ENCODE measurements around the gene FGF4.

The FGF4 gene

GRCh38 chr11:69775163-69775755, at the start of gene FGF4:
TSS of gene FGF4 (minus strand) at chr11:69775341. CDS start at chr11:69775084, 257 bp downstream.
- H3K4me3 Mint-ChIP-seq = no peak within 1 kb of the TSS
- DNase-seq (ENCODE audit: low spot score in 2 of 2) (no peak), ATAC-seq (replicated peaks; ENCODE audit: extremely low read depth, poor library complexity, severe bottlenecking) (no peak)
- no peak within 1 kb of the TSS for H3K27ac Mint-ChIP-seq (ENCODE audit: low read depth)
- no peaks in the 10 kb centered on the region for H3K36me3 Mint-ChIP-seq (ENCODE audit: insufficient read depth)
- H3K27me3 Mint-ChIP-seq = peaks cover 40% of the 10 kb centered on the region
- peaks cover 5% of the 10 kb centered on the region for H3K4me1 Mint-ChIP-seq
- H3K9me3 Mint-ChIP-seq = no peaks in the 10 kb centered on the region

- Mint-ChIP-seq H3K9me3 (no peaks in the 10 kb centered on the region), H3K36me3 (ENCODE audit: insufficient read depth) (no peaks in the 10 kb centered on the region), H3K4me1 (no peaks in the 10 kb centered on the region), H3K27me3 (peaks cover 56% of the 10 kb centered on the region), H3K4me3 (no peak overlapping the region), H3K27ac (ENCODE audit: low read depth) (no peak overlapping the region)
- DNase-seq (ENCODE audit: low spot score in 2 of 2) = no peak
- no peak for ATAC-seq (replicated peaks; ENCODE audit: extremely low read depth, poor library complexity, severe bottlenecking)
These were observed 48.6 kb upstream of the FGF4 start for GRCh38 chr11:69823641-69824265.

- Mint-ChIP-seq H3K4me3 (no peak overlapping the region), H3K27me3 (peaks cover 56% of the 10 kb centered on the region), H3K4me1 (no peaks in the 10 kb centered on the region), H3K9me3 (no peaks in the 10 kb centered on the region), H3K27ac (ENCODE audit: low read depth) (no peak overlapping the region), H3K36me3 (ENCODE audit: insufficient read depth) (no peaks in the 10 kb centered on the region)
- ATAC-seq (replicated peaks; ENCODE audit: extremely low read depth, poor library complexity, severe bottlenecking) (no peak), DNase-seq (ENCODE audit: low spot score in 2 of 2) (no peak)
These were observed 47.7 kb upstream of the FGF4 start for GRCh38 chr11:69822676-69823494.

- no peaks in the 10 kb centered on the region for H3K4me1 Mint-ChIP-seq
- H3K36me3 Mint-ChIP-seq (ENCODE audit: insufficient read depth) = no peaks in the 10 kb centered on the region
- no peak for ATAC-seq (replicated peaks; ENCODE audit: extremely low read depth, poor library complexity, severe bottlenecking)
- DNase-seq (ENCODE audit: low spot score in 2 of 2) = no peak
- no peaks in the 10 kb centered on the region for H3K9me3 Mint-ChIP-seq
- H3K27ac Mint-ChIP-seq (ENCODE audit: low read depth) = no peak overlapping the region
- H3K4me3 Mint-ChIP-seq = no peak overlapping the region
- H3K27me3 Mint-ChIP-seq = peaks cover 57% of the 10 kb centered on the region
These were observed 46.4 kb upstream of the FGF4 start for GRCh38 chr11:69821511-69822040.

- no peaks in the 10 kb centered on the region for H3K4me1 Mint-ChIP-seq
- no peaks in the 10 kb centered on the region for H3K9me3 Mint-ChIP-seq
- peaks cover 69% of the 10 kb centered on the region for H3K27me3 Mint-ChIP-seq
- no peak overlapping the region for H3K27ac Mint-ChIP-seq (ENCODE audit: low read depth)
- ATAC-seq (replicated peaks; ENCODE audit: extremely low read depth, poor library complexity, severe bottlenecking) (no peak), DNase-seq (ENCODE audit: low spot score in 2 of 2) (no peak)
- no peak overlapping the region for H3K4me3 Mint-ChIP-seq
- no peaks in the 10 kb centered on the region for H3K36me3 Mint-ChIP-seq (ENCODE audit: insufficient read depth)
These were observed 45.3 kb upstream of the FGF4 start for GRCh38 chr11:69820441-69820840.

- Mint-ChIP-seq H3K27ac (ENCODE audit: low read depth) (no peak overlapping the region), H3K27me3 (peaks cover 71% of the 10 kb centered on the region), H3K9me3 (no peaks in the 10 kb centered on the region), H3K4me3 (no peak overlapping the region), H3K36me3 (ENCODE audit: insufficient read depth) (no peaks in the 10 kb centered on the region), H3K4me1 (no peaks in the 10 kb centered on the region)
- DNase-seq (ENCODE audit: low spot score in 2 of 2) (no peak), ATAC-seq (replicated peaks; ENCODE audit: extremely low read depth, poor library complexity, severe bottlenecking) (no peak)
These were observed 44.5 kb upstream of the FGF4 start for GRCh38 chr11:69819541-69820070.

- Mint-ChIP-seq H3K27ac (ENCODE audit: low read depth) (no peak within 1 kb of the TSS), H3K4me1 (no peaks in the 10 kb centered on the region), H3K36me3 (ENCODE audit: insufficient read depth) (no peaks in the 10 kb centered on the region), H3K27me3 (peaks cover 70% of the 10 kb centered on the region), H3K4me3 (no peak within 1 kb of the TSS), H3K9me3 (no peaks in the 10 kb centered on the region)
- ATAC-seq (replicated peaks; ENCODE audit: extremely low read depth, poor library complexity, severe bottlenecking) (no peak), DNase-seq (ENCODE audit: low spot score in 2 of 2) (no peak)
These were observed 43.7 kb upstream of the FGF4 start, which contains the start of gene FGF3 for GRCh38 chr11:69818603-69819441. TSS of gene FGF3 (minus strand) at chr11:69819416. CDS start at chr11:69818933, 483 bp downstream.

GRCh38 chr11:69818231-69818602, 43.1 kb upstream of the FGF4 start:
- H3K36me3 Mint-ChIP-seq (ENCODE audit: insufficient read depth) = no peaks in the 10 kb centered on the region
- H3K27ac Mint-ChIP-seq (ENCODE audit: low read depth) = no peak overlapping the region
- no peak for DNase-seq (ENCODE audit: low spot score in 2 of 2)
- H3K9me3 Mint-ChIP-seq = no peaks in the 10 kb centered on the region
- no peak overlapping the region for H3K4me3 Mint-ChIP-seq
- no peaks in the 10 kb centered on the region for H3K4me1 Mint-ChIP-seq
- peaks cover 70% of the 10 kb centered on the region for H3K27me3 Mint-ChIP-seq
- no peak for ATAC-seq (replicated peaks; ENCODE audit: extremely low read depth, poor library complexity, severe bottlenecking)

GRCh38 chr11:69817265-69818230, 42.4 kb upstream of the FGF4 start:
- no peak overlapping the region for H3K27ac Mint-ChIP-seq (ENCODE audit: low read depth)
- H3K4me3 Mint-ChIP-seq = no peak overlapping the region
- H3K4me1 Mint-ChIP-seq = no peaks in the 10 kb centered on the region
- peaks cover 70% of the 10 kb centered on the region for H3K27me3 Mint-ChIP-seq
- ATAC-seq (replicated peaks; ENCODE audit: extremely low read depth, poor library complexity, severe bottlenecking) = no peak
- no peaks in the 10 kb centered on the region for H3K9me3 Mint-ChIP-seq
- no peaks in the 10 kb centered on the region for H3K36me3 Mint-ChIP-seq (ENCODE audit: insufficient read depth)
- no peak for DNase-seq (ENCODE audit: low spot score in 2 of 2)

GRCh38 chr11:69816671-69817070, 41.5 kb upstream of the FGF4 start:
- H3K36me3 Mint-ChIP-seq (ENCODE audit: insufficient read depth) = no peaks in the 10 kb centered on the region
- H3K27ac Mint-ChIP-seq (ENCODE audit: low read depth) = no peak overlapping the region
- ATAC-seq (replicated peaks; ENCODE audit: extremely low read depth, poor library complexity, severe bottlenecking) (no peak), DNase-seq (ENCODE audit: low spot score in 2 of 2) (no peak)
- no peak overlapping the region for H3K4me3 Mint-ChIP-seq
- no peaks in the 10 kb centered on the region for H3K4me1 Mint-ChIP-seq
- H3K27me3 Mint-ChIP-seq = peaks cover 63% of the 10 kb centered on the region
- H3K9me3 Mint-ChIP-seq = no peaks in the 10 kb centered on the region

GRCh38 chr11:69815973-69816372, 40.8 kb upstream of the FGF4 start:
- H3K36me3 Mint-ChIP-seq (ENCODE audit: insufficient read depth) = no peaks in the 10 kb centered on the region
- DNase-seq (ENCODE audit: low spot score in 2 of 2) (no peak), ATAC-seq (replicated peaks; ENCODE audit: extremely low read depth, poor library complexity, severe bottlenecking) (no peak)
- H3K27me3 Mint-ChIP-seq = peaks cover 56% of the 10 kb centered on the region
- no peaks in the 10 kb centered on the region for H3K9me3 Mint-ChIP-seq
- no peaks in the 10 kb centered on the region for H3K4me1 Mint-ChIP-seq
- H3K4me3 Mint-ChIP-seq = no peak overlapping the region
- no peak overlapping the region for H3K27ac Mint-ChIP-seq (ENCODE audit: low read depth)

All from central memory CD8-positive, alpha-beta T cell (primary cell).